Measurements from ENCODE around the gene PAK4.
"Not testable (repeated sequence)": the region's sequence is repeated elsewhere in the genome, so short reads cannot be mapped to it uniquely, and the experiment has no call there.

PAK4 gene

GRCh38 chr19:39130337-39131254, 5.0 kb downstream of the PAK4 start:
- no peak for DNase-seq

- no peak for DNase-seq
Observed at GRCh38 chr19:39131255-39131755, 5.7 kb downstream of the PAK4 start.

- no peak for DNase-seq
Observed at GRCh38 chr19:39132344-39132969, 6.9 kb downstream of the PAK4 start.

- peak; percentile 83 for DNase-seq
Observed at GRCh38 chr19:39133431-39134270, 8.1 kb downstream of the PAK4 start.

GRCh38 chr19:39135701-39136100, 10.1 kb downstream of the PAK4 start:
- no peak for DNase-seq

GRCh38 chr19:39136225-39136940, 10.8 kb downstream of the PAK4 start:
- peak; percentile 71 for DNase-seq

- DNase-seq, result no peak
Observed at GRCh38 chr19:39137131-39137530, 11.5 kb downstream of the PAK4 start.

- no peak for DNase-seq
Observed at GRCh38 chr19:39138221-39139211, 12.9 kb downstream of the PAK4 start.

- peak; percentile 92 for DNase-seq
Observed at GRCh38 chr19:39139305-39139874, 13.8 kb downstream of the PAK4 start.

- DNase-seq, result peak; percentile 89
Observed at GRCh38 chr19:39139971-39140453, 14.4 kb downstream of the PAK4 start.

GRCh38 chr19:39140594-39140993, 15.0 kb downstream of the PAK4 start:
- DNase-seq, result no peak

GRCh38 chr19:39141929-39142328, 16.3 kb downstream of the PAK4 start:
- DNase-seq, result no peak

GRCh38 chr19:39142630-39143029, 17.0 kb downstream of the PAK4 start:
- no peak for DNase-seq

- DNase-seq, result not testable (repeated sequence)
Observed at GRCh38 chr19:39143757-39144289, 18.2 kb downstream of the PAK4 start.

- DNase-seq, result peak; percentile 91
Observed at GRCh38 chr19:39144290-39145071, 18.9 kb downstream of the PAK4 start.

- no peak for DNase-seq
Observed at GRCh38 chr19:39145180-39145953, 19.8 kb downstream of the PAK4 start.

GRCh38 chr19:39146091-39146490, 20.5 kb downstream of the PAK4 start:
- DNase-seq, result no peak

- DNase-seq, result no peak
Observed at GRCh38 chr19:39146686-39147450, 21.3 kb downstream of the PAK4 start.
